HepG2 (cell line): ENCODE measurements around the gene KDM3B. TPM values are rescaled to one million over a fixed set of nuclear protein-coding genes. Genes with fewer than 3 reads are reported as not detected.

ENCODE experiments used
- AKNA ChIP-seq: sonication (generic); formaldehyde crosslinking; IDR thresholded peaks from 2 replicates; pipeline ENCODE4 v1.4.0; 2020; ENCODE audit warnings: missing genetic modification reagents, borderline replicate concordance
- CREB1 ChIP-seq, 2 experiments: fragments of 450-650 bp in 1 of 2; IDR thresholded peaks; 2 replicates each; pipeline ENCODE4 v1.6.1; 2016 to 2017; ENCODE audit warnings: control low read depth in 1 of 2, mild to moderate bottlenecking in 1 of 2, missing compliant biosample characterization in 1 of 2, missing genetic modification characterization in 1 of 2
- E2F2 ChIP-seq: sonication (generic); formaldehyde crosslinking; IDR thresholded peaks from 2 replicates; pipeline ENCODE4 v1.4.0; 2020; ENCODE audit warnings: missing genetic modification reagents, borderline replicate concordance
- EHMT2 ChIP-seq: fragments of 200-600 bp; sonication (generic); IDR thresholded peaks from 2 replicates; pipeline ENCODE4 v1.7.0; 2017; ENCODE audit warnings: antibody characterized with exemption, low read depth, low read length, borderline replicate concordance
- HMG20B ChIP-seq: conservative IDR thresholded peaks from 2 replicates; pipeline ENCODE4 v1.6.1; 2016; ENCODE audit warnings: missing genetic modification reagents, missing compliant biosample characterization
- KIAA2018 ChIP-seq: sonication (generic); formaldehyde crosslinking; IDR thresholded peaks from 2 replicates; pipeline ENCODE4 v1.5.0; 2020; ENCODE audit warnings: mild to moderate bottlenecking, missing genetic modification reagents, borderline replicate concordance
- NFKB2 ChIP-seq: sonication (generic); formaldehyde crosslinking; IDR thresholded peaks from 2 replicates; pipeline ENCODE4 v1.4.0; 2020; ENCODE audit warnings: missing genetic modification reagents, borderline replicate concordance
- RAD51 ChIP-seq: fragments of 450-650 bp; IDR thresholded peaks from 2 replicates; pipeline ENCODE4 v1.6.1; 2016; ENCODE audit warnings: borderline replicate concordance
- TBL1XR1 ChIP-seq: fragments of 150-350 bp; IDR thresholded peaks from 2 replicates; pipeline ENCODE4 v1.6.1; 2014; ENCODE audit warnings: borderline replicate concordance, low read length; ENCODE audit not compliant: partially characterized antibody
- ZEB1 ChIP-seq: IDR thresholded peaks from 2 replicates; pipeline ENCODE4 v1.6.1; 2012; ENCODE audit warnings: mild to moderate bottlenecking, low read depth, inconsistent platforms; ENCODE audit not compliant: insufficient replicate concordance
- ZNF292 ChIP-seq: sonication (generic); formaldehyde crosslinking; IDR thresholded peaks from 2 replicates; pipeline ENCODE4 v1.8.1; 2022; ENCODE audit warnings: mild to moderate bottlenecking, low read depth, missing genetic modification reagents, borderline replicate concordance
- ZNF781 ChIP-seq: sonication (generic); formaldehyde crosslinking; IDR thresholded peaks from 2 replicates; pipeline ENCODE4 v1.5.1; 2020; ENCODE audit warnings: borderline replicate concordance, mild to moderate bottlenecking, missing genetic modification reagents; ENCODE audit errors: not compliant biosample characterization
- polyA plus RNA-seq, 8 experiments: library from polyadenylated mRNA; depleted of rRNA in 3 of 8; stranded (reverse) in 7 of 8; unstranded in 1 of 8; fragments of >200 nt; fragmentation: Illumina TruSeq in 4 of 8; extraction: Trizol in 4 of 8; gene quantifications; 2 replicates each; pipeline versions ENCODE4 v1.2.1 to v1.2.3, GENCODE V29; 2011 to 2016; ENCODE audit warnings: low read depth in 4 of 8, missing spikeins in 1 of 8, mixed read lengths in 1 of 8; ENCODE audit not compliant: insufficient read depth in 1 of 8
- total RNA-seq, 5 experiments: library from RNA; depleted of rRNA; stranded (reverse); fragments of >200 nt; fragmentation: Illumina TruSeq; extraction: Trizol; gene quantifications; 2 replicates each; pipeline ENCODE4 v1.2.3, GENCODE V29; 2016; ENCODE audit warnings: low read depth in 1 of 5

Gene KDM3B
- total and polyA plus RNA-seq, 2 of the 13 experiments (the other 11 are each of a cell fraction or from before 2014, with no cell fraction given), result 19.7 to 34.3 TPM

- TF ChIP-seq E2F2 (CRISPR knock-in tag) (peak; percentile 89; the same call in 1 of the 2 replicates), KIAA2018 (CRISPR knock-in tag) (no peak), TBL1XR1 (no peak), ZNF292 (CRISPR knock-in tag) (no peak), AKNA (CRISPR knock-in tag) (no peak), EHMT2 (no peak), ZNF781 (CRISPR knock-in tag) (peak; percentile 19), HMG20B (no peak), ZEB1 (no peak), NFKB2 (peak; percentile 58; the same call in 1 of the 2 replicates), RAD51 (no peak), CREB1 (IDR thresholded peaks at IDR 0.05) (peak; percentile 58), CREB1 (CRISPR knock-in tag; IDR thresholded peaks at IDR 0.05) (peak; percentile 81)
Observed at GRCh38 chr5:138331449-138332368, 20.8 kb upstream of the KDM3B start, which contains the start of gene CDC25C (continued).
